NCI-H446 treated with DMSO at 0.1 percent for 48 hours (cell line): Measurements from ENCODE around the gene COBLL1.
"Not testable (repeated sequence)": the region's sequence is repeated elsewhere in the genome, so short reads cannot be mapped to it uniquely, and the experiment has no call there.

Experiments
- DNase-seq: peaks from one replicate; lab custom pipeline; 2025; lab: John Stamatoyannopoulos, UW

Gene COBLL1

GRCh38 chr2:164710837-164711765 lies 130.5 kb downstream of the COBLL1 start:
- no peak for DNase-seq

GRCh38 chr2:164710252-164710836 lies 131.3 kb downstream of the COBLL1 start:
- DNase-seq, result not testable (repeated sequence)

- no peak for DNase-seq
Observed at GRCh38 chr2:164706522-164706921, 135.1 kb downstream of the COBLL1 start.

GRCh38 chr2:164705412-164706167 lies 136.0 kb downstream of the COBLL1 start:
- DNase-seq, result no peak

GRCh38 chr2:164703915-164704706 lies 137.5 kb downstream of the COBLL1 start:
- no peak for DNase-seq

- DNase-seq, result no peak
Observed at GRCh38 chr2:164701565-164701964, 140.1 kb downstream of the COBLL1 start.

GRCh38 chr2:164700390-164700789 lies 141.2 kb downstream of the COBLL1 start:
- no peak for DNase-seq

GRCh38 chr2:164697688-164698461 lies 143.7 kb downstream of the COBLL1 start:
- DNase-seq, result no peak

- DNase-seq, result no peak
Observed at GRCh38 chr2:164696634-164697033, 145.0 kb downstream of the COBLL1 start.

- no peak for DNase-seq
Observed at GRCh38 chr2:164694275-164694695, 147.3 kb downstream of the COBLL1 start.

- DNase-seq, result no peak
Observed at GRCh38 chr2:164693834-164694233, 147.8 kb downstream of the COBLL1 start.

- no peak for DNase-seq
Observed at GRCh38 chr2:164693390-164693789, 148.2 kb downstream of the COBLL1 start.

- DNase-seq, result no peak
Observed at GRCh38 chr2:164692958-164693357, 148.7 kb downstream of the COBLL1 start.

GRCh38 chr2:164692114-164692513 lies 149.5 kb downstream of the COBLL1 start:
- DNase-seq, result no peak

GRCh38 chr2:164691346-164691887 lies 150.2 kb downstream of the COBLL1 start:
- no peak for DNase-seq

- DNase-seq, result no peak
Observed at GRCh38 chr2:164690361-164690760, 151.3 kb downstream of the COBLL1 start.

GRCh38 chr2:164688896-164689419 lies 152.7 kb downstream of the COBLL1 start:
- no peak for DNase-seq

- no peak for DNase-seq
Observed at GRCh38 chr2:164681009-164681408, 160.6 kb downstream of the COBLL1 start.

GRCh38 chr2:164678631-164679149 lies 162.9 kb downstream of the COBLL1 start:
- no peak for DNase-seq

- DNase-seq, result no peak
Observed at GRCh38 chr2:164677733-164678132, 163.9 kb downstream of the COBLL1 start.
